ENCODE results near the gene TAS2R1. TPM values are rescaled to one million over a fixed set of nuclear protein-coding genes. Genes with fewer than 3 reads are reported as not detected.
"Not testable (repeated sequence)": the region's sequence is repeated elsewhere in the genome, so short reads cannot be mapped to it uniquely, and the experiment has no call there.

TAS2R1 gene
- total RNA-seq, 4 donors from 2014 or later, result not detected

- intact Hi-C loops (cut with DNase I), result no loop called here
- DNase-seq, result no peak
- Histone ChIP-seq H3K27me3 (peaks cover 0 to 5% (median 0%) of the 10 kb centered on the region in 4 donors), H3K9me3 (no peaks in the 10 kb centered on the region), H3K36me3 (no peaks in the 10 kb centered on the region), H3K4me1 (peaks cover 0 to 19% (median 0%) of the 10 kb centered on the region in 3 donors), H3K27ac (no peak overlapping the region), H3K4me3 (no peak overlapping the region)
- TF ChIP-seq POLR2A (IDR thresholded peaks at IDR 0.05), result no peak
- TF ChIP-seq CTCF (IDR thresholded peaks at IDR 0.05), result no peak
- WGBS, 2 donors, result 69 to 72% methylated on average over 6 to 7 of the region's 7 CpGs
Measured at GRCh38 chr5:9601055-9601739, 29.0 kb downstream of the TAS2R1 start.

- intact Hi-C loops (cut with DNase I), result no loop called here
Measured at GRCh38 chr5:9599391-9599790, 30.8 kb downstream of the TAS2R1 start.

GRCh38 chr5:9598329-9598728 lies 31.8 kb downstream of the TAS2R1 start:
- peaks cover 0 to 39% (median 0%) of the 10 kb centered on the region in 3 donors for H3K4me1 ChIP-seq
- intact Hi-C loops (cut with DNase I); H3K27ac ChIP-seq; H3K27me3 ChIP-seq; H3K9me3 ChIP-seq; DNase-seq; H3K36me3 ChIP-seq; H3K4me3 ChIP-seq: not testable (repeated sequence)
- 30 to 58% methylated on average over 6 of the region's 6 CpGs for WGBS, 2 donors

More at GRCh38 chr5:9599391-9599790, 30.8 kb downstream of the TAS2R1 start:
- no peak for DNase-seq
- Histone ChIP-seq H3K27ac (no peak overlapping the region), H3K4me1 (peaks cover 0 to 37% (median 0%) of the 10 kb centered on the region in 3 donors), H3K36me3 (no peaks in the 10 kb centered on the region), H3K4me3 (no peak overlapping the region), H3K27me3 (peaks cover 0 to 5% (median 0%) of the 10 kb centered on the region in 4 donors), H3K9me3 (no peaks in the 10 kb centered on the region)
- 37 to 54% methylated on average over 3 of the region's 3 CpGs for WGBS, 2 donors
- no peak for TF ChIP-seq CTCF (IDR thresholded peaks at IDR 0.05)
- no peak for TF ChIP-seq POLR2A (IDR thresholded peaks at IDR 0.05)

- H3K4me3 ChIP-seq; H3K27ac ChIP-seq; H3K36me3 ChIP-seq; DNase-seq; intact Hi-C loops (cut with DNase I); H3K27me3 ChIP-seq; H3K9me3 ChIP-seq: not testable (repeated sequence)
- 57 to 65% methylated on average over 7 of the region's 7 CpGs for WGBS, 2 donors
- H3K4me1 ChIP-seq, result peaks cover 0 to 39% (median 0%) of the 10 kb centered on the region in 3 donors
Measured at GRCh38 chr5:9597322-9597721, 32.8 kb downstream of the TAS2R1 start.

GRCh38 chr5:9596824-9597223 lies 33.3 kb downstream of the TAS2R1 start:
- no peak overlapping the region for H3K27ac ChIP-seq
- TF ChIP-seq POLR2A (IDR thresholded peaks at IDR 0.05) (no peak), CTCF (IDR thresholded peaks at IDR 0.05) (no peak)
- DNase-seq, result no peak
- WGBS, 2 donors, result 4 to 12% methylated on average over 4 of the region's 4 CpGs
- peaks cover 0 to 5% (median 0%) of the 10 kb centered on the region in 4 donors for H3K27me3 ChIP-seq
- peaks cover 0 to 39% (median 0%) of the 10 kb centered on the region in 3 donors for H3K4me1 ChIP-seq
- no peaks in the 10 kb centered on the region for H3K36me3 ChIP-seq
- H3K9me3 ChIP-seq, result no peaks in the 10 kb centered on the region
- intact Hi-C loops (cut with DNase I), result no loop called here
- no peak overlapping the region for H3K4me3 ChIP-seq

- H3K27me3 ChIP-seq, result peaks cover 0 to 3% (median 0%) of the 10 kb centered on the region in 4 donors
- no peaks in the 10 kb centered on the region for H3K36me3 ChIP-seq
- no peak overlapping the region for H3K4me3 ChIP-seq
- intact Hi-C loops (cut with DNase I), result no loop called here
- WGBS, 2 donors, result 13 to 20% methylated on average over 6 of the region's 6 CpGs
- no peak for DNase-seq
- H3K9me3 ChIP-seq, result no peaks in the 10 kb centered on the region
- no peak overlapping the region for H3K27ac ChIP-seq
- peaks cover 0 to 39% (median 0%) of the 10 kb centered on the region in 3 donors for H3K4me1 ChIP-seq
- no peak for TF ChIP-seq POLR2A (IDR thresholded peaks at IDR 0.05)
- TF ChIP-seq CTCF (IDR thresholded peaks at IDR 0.05), result no peak
Measured at GRCh38 chr5:9596171-9596780, 33.9 kb downstream of the TAS2R1 start.

All from esophagus squamous epithelium (tissue), 5 donors.